GM19023 (cell line): ENCODE data around the gene DTYMK.

Experiments
- ATAC-seq: cut with Tn5 transposase; IDR thresholded peaks from one replicate; pipeline ENCODE4 v1.9.1; 2021; ENCODE audit warnings: mild to moderate bottlenecking, moderate library complexity; ENCODE audit not compliant: unreplicated experiment

DTYMK gene

GRCh38 chr2:241652722-241653121, 33.9 kb downstream of the DTYMK start:
- no peak for ATAC-seq

GRCh38 chr2:241652142-241652541, 34.5 kb downstream of the DTYMK start:
- no peak for ATAC-seq

GRCh38 chr2:241649927-241650326, 36.7 kb downstream of the DTYMK start:
- no peak for ATAC-seq

GRCh38 chr2:241649404-241649803, 37.2 kb downstream of the DTYMK start:
- ATAC-seq = no peak

- ATAC-seq = no peak
Observed at GRCh38 chr2:241648453-241648852, 38.2 kb downstream of the DTYMK start.

- no peak for ATAC-seq
Observed at GRCh38 chr2:241645915-241646645, 40.5 kb downstream of the DTYMK start.

GRCh38 chr2:241645056-241645914, 41.3 kb downstream of the DTYMK start:
- ATAC-seq = no peak

- ATAC-seq = no peak
Observed at GRCh38 chr2:241641631-241642030, 45.0 kb downstream of the DTYMK start.

- no peak for ATAC-seq
Observed at GRCh38 chr2:241640165-241640795, 46.3 kb downstream of the DTYMK start.

GRCh38 chr2:241639385-241639784, 47.2 kb downstream of the DTYMK start:
- no peak for ATAC-seq

- no peak for ATAC-seq
Observed at GRCh38 chr2:241638940-241639339, 47.7 kb downstream of the DTYMK start.

- ATAC-seq = peak; percentile 17
Observed at GRCh38 chr2:241637795-241638660, 48.6 kb downstream of the DTYMK start.

GRCh38 chr2:241637018-241637794, 49.4 kb downstream of the DTYMK start, which contains the start of the genes ATG4B and THAP4:
Gene ATG4B, plus strand, starts transcription at chr2:241637693. Its CDS starts 22 bp downstream, at chr2:241637715.
Gene THAP4, minus strand, starts transcription at chr2:241637158. Its CDS starts 141 bp downstream, at chr2:241637017.
- ATAC-seq = peak; percentile 66

- ATAC-seq = peak; percentile 29
Observed at GRCh38 chr2:241636182-241637017, 50.2 kb downstream of the DTYMK start.

- ATAC-seq = no peak
Observed at GRCh38 chr2:241635756-241636155, 50.9 kb downstream of the DTYMK start.

GRCh38 chr2:241633561-241633960, 53.1 kb downstream of the DTYMK start:
- no peak for ATAC-seq

GRCh38 chr2:241632478-241633325, 53.9 kb downstream of the DTYMK start:
- ATAC-seq = no peak
